ENCODE data around the gene KASH5. TPM values are rescaled to one million over a fixed set of nuclear protein-coding genes. Genes with fewer than 3 reads are reported as not detected.

KASH5 gene
- total RNA-seq, 4 donors from 2014 or later: not detected

DNA sequence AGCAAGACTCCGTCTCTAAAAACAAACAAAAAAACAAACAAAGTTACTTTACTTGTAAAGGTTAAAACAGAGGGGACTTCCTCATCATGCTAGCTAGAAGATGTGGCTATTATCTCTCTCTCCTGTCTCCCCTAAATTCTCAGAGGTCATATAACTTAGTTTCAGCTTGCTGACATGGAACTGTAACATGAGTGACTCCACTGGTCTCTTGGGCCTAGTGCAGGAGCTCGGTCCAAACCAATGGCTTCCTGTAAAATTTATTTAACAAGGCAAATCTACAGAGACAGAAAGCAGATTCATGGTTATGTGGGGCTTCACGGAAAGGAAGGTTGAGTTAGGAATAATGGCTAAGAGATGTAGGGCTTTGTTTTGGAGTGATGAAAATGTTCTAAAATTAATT lies 9.5 kb upstream of the KASH5 start:
- peaks cover 0 to 18% (median 12%) of the 10 kb centered on the region in 3 donors for H3K9me3 ChIP-seq

DNA sequence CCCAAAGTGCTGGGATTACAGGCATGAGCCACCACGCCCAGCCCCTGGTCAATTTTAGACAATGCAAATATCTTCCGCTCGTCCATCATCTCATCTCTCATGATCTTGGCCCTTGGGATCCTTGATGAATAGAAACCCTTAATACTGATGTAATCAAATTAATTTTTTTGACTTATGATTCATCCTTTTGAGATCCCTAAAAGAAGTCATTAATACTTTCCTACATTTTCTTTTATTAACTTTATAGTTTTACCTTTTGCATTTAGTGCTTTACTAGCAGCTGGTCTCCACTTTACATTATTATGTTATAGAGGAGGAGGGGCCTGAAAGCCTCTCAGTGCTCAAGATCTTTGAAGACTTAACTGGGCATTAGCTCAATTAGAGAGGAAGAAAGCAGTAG lies 7.7 kb upstream of the KASH5 start:
- no peak overlapping the region for H3K4me3 ChIP-seq
- peaks cover 0 to 21% (median 12%) of the 10 kb centered on the region in 3 donors for H3K9me3 ChIP-seq
- H3K27ac ChIP-seq: no peak overlapping the region
- intact Hi-C loops (cut with DNase I): no loop called here
- 81 to 87% methylated on average over 3 of the region's 3 CpGs for WGBS, 2 donors
- H3K27me3 ChIP-seq: peaks cover 0 to 5% (median 0%) of the 10 kb centered on the region in 4 donors
- TF ChIP-seq, protein P1, sequence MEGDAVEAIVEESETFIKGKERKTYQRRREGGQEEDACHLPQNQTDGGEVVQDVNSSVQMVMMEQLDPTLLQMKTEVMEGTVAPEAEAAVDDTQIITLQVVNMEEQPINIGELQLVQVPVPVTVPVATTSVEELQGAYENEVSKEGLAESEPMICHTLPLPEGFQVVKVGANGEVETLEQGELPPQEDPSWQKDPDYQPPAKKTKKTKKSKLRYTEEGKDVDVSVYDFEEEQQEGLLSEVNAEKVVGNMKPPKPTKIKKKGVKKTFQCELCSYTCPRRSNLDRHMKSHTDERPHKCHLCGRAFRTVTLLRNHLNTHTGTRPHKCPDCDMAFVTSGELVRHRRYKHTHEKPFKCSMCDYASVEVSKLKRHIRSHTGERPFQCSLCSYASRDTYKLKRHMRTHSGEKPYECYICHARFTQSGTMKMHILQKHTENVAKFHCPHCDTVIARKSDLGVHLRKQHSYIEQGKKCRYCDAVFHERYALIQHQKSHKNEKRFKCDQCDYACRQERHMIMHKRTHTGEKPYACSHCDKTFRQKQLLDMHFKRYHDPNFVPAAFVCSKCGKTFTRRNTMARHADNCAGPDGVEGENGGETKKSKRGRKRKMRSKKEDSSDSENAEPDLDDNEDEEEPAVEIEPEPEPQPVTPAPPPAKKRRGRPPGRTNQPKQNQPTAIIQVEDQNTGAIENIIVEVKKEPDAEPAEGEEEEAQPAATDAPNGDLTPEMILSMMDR (IDR thresholded peaks at IDR 0.05): no peak
- TF ChIP-seq POLR2A (IDR thresholded peaks at IDR 0.05): no peak
- no peak for DNase-seq
- H3K4me1 ChIP-seq: no peaks in the 10 kb centered on the region
- H3K36me3 ChIP-seq: no peaks in the 10 kb centered on the region

More for the DNA sequence above, 9.5 kb upstream of the KASH5 start:
- Histone ChIP-seq H3K4me3 (no peak overlapping the region), H3K27me3 (peaks cover 0 to 5% (median 0%) of the 10 kb centered on the region in 4 donors), H3K27ac (no peak overlapping the region), H3K36me3 (no peaks in the 10 kb centered on the region), H3K4me1 (no peaks in the 10 kb centered on the region)
- intact Hi-C loops (cut with DNase I): no loop called here
- TF ChIP-seq, protein P1 (IDR thresholded peaks at IDR 0.05): no peak
- no peak for TF ChIP-seq POLR2A (IDR thresholded peaks at IDR 0.05)
- WGBS, 2 donors: 84 to 94% methylated on average over 3 of the region's 3 CpGs
- no peak for DNase-seq

DNA sequence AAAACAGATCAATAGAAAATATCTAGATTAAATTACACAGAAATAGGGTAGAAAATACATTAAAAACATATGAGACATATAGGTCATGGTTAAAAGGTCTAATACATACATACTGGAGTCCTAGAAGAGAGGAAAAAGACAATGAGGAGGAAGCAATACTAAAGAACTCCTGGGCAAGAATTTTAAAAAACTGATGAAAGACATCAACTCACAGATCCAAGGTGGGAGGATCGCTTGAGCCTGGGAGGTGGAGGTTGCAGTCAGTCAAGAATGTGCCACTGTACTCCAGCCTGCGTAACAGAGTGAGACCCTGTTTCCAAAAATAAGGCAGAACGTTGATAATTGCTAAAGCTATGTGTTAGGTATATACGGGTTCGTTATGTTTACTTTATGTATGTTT lies 5.4 kb upstream of the KASH5 start:
- TF ChIP-seq, protein P1 (IDR thresholded peaks at IDR 0.05): no peak
- no peak for TF ChIP-seq POLR2A (IDR thresholded peaks at IDR 0.05)
- Histone ChIP-seq H3K27ac (no peak overlapping the region), H3K9me3 (peaks cover 0 to 21% (median 12%) of the 10 kb centered on the region in 3 donors), H3K4me3 (no peak overlapping the region), H3K4me1 (no peaks in the 10 kb centered on the region), H3K27me3 (peaks cover 0 to 5% (median 0%) of the 10 kb centered on the region in 4 donors), H3K36me3 (no peaks in the 10 kb centered on the region)
- intact Hi-C loops (cut with DNase I): no loop called here
- DNase-seq: no peak
- 91 to 95% methylated on average over 5 of the region's 5 CpGs for WGBS, 2 donors

DNA sequence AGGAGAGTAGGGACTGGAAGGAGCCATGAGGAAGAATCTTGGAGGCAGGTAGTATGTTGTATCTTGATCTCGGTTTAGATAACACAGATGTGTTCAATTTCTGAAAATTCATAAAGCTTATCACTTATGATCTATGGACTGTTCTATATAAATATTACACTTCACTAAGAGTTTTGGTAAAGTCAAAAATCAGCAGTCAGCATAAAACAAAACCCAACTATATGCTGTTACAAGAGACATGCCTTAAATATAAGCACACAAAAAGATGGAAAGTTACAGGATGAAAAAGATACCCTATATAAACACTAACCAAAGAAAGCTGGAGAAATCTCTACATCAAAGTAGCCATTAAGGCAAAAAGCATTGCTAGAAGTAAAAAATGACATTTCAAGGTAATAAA lies 4.5 kb upstream of the KASH5 start:
- Histone ChIP-seq H3K4me1 (no peaks in the 10 kb centered on the region), H3K36me3 (no peaks in the 10 kb centered on the region), H3K4me3 (no peak overlapping the region), H3K9me3 (peaks cover 0 to 21% (median 12%) of the 10 kb centered on the region in 3 donors), H3K27ac (no peak overlapping the region), H3K27me3 (peaks cover 0 to 13% (median 1%) of the 10 kb centered on the region in 4 donors)
- no peak for TF ChIP-seq POLR2A (IDR thresholded peaks at IDR 0.05)
- TF ChIP-seq, protein P1 (IDR thresholded peaks at IDR 0.05): no peak
- DNase-seq: no peak
- 0 to 92% methylated on average over 1 of the region's 1 CpG for WGBS, 2 donors
- intact Hi-C loops (cut with DNase I): no loop called here

DNA sequence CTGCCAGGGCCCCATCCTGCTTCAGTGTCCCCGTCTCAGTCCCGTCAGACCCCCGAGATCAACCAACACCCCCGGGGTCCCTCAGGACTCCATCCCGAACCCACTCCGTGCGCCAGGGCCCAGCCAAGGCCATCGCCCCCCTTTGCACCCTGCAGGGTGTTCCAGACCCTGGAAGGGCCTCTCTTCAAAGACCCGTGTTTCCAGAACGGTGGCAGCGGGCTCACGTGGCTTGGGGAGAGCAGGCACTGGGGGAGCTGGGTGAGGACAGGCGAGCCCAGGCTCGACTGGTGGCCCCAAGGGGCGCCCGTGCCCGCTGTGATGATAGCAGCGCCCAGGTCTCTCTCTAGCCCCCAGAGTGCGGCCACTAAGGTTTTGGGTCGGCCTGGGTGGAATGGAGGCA lies 1.4 kb downstream of the KASH5 start:
- TF ChIP-seq, protein P1 (IDR thresholded peaks at IDR 0.05): no peak
- no peak for TF ChIP-seq POLR2A (IDR thresholded peaks at IDR 0.05)
- 66 to 98% methylated on average over 7 to 16 of the region's 20 CpGs for WGBS, 2 donors
- Histone ChIP-seq H3K4me1 (peaks cover 0 to 3% (median 0%) of the 10 kb centered on the region in 3 donors), H3K36me3 (no peaks in the 10 kb centered on the region), H3K27ac (no peak overlapping the region), H3K4me3 (no peak overlapping the region), H3K9me3 (no peaks in the 10 kb centered on the region), H3K27me3 (peaks cover 0 to 42% (median 1%) of the 10 kb centered on the region in 4 donors)
- no peak for DNase-seq
- intact Hi-C loops (cut with DNase I): no loop called here

Measured in esophagus squamous epithelium (tissue), 5 donors.